Panc1 (cell line): ENCODE measurements around the gene ACADSB. TPM values are rescaled to one million over a fixed set of nuclear protein-coding genes. Genes with fewer than 3 reads are reported as not detected.

Experiments
- ATAC-seq: fragments of 200-7000 bp; cut with Tn5 transposase; 2 replicates; pipeline ENCODE4 v1.9.1; 2020; ENCODE audit warnings: mild to moderate bottlenecking, moderate library complexity
- BruUV-seq: library from RNA; stranded (reverse); fragments of 400-500 nt; replicated peaks from 2 replicates; lab custom pipeline; 2021; lab: Mats Ljungman, UMichigan
- CTCF ChIA-PET: fragments of 300-600 bp; sonication (Branson Sonifier 250); formaldehyde crosslinking; loops from one replicate; lab custom pipeline; 2022; ENCODE audit warnings: antibody characterized with exemption; lab: Charles Lee
- POLR2A ChIA-PET: fragments of 300-600 bp; sonication (Branson Sonifier 250); formaldehyde crosslinking; loops from one replicate; lab custom pipeline; 2022; ENCODE audit warnings: antibody characterized with exemption; lab: Charles Lee
- DNase-seq: peaks from one replicate; pipeline ENCODE4 v3.0.0-alpha.2; 2010; ENCODE audit warnings: low read depth, low spot score
- H3K27ac ChIP-seq: 2 replicates; pipeline ENCODE4 v1.5.1; 2011; ENCODE audit warnings: mild to moderate bottlenecking, low read length, inconsistent platforms
- H3K27me3 ChIP-seq: fragments of 200-500 bp; sonication (Bioruptor generic); 2 replicates; pipeline ENCODE4 v1.6.0; 2014; ENCODE audit warnings: low read length, inconsistent platforms; ENCODE audit not compliant: control insufficient read depth, insufficient read depth
- H3K36me3 ChIP-seq: fragments of 200-500 bp; sonication (Bioruptor generic); 2 replicates; pipeline ENCODE4 v1.5.1; 2014; ENCODE audit warnings: inconsistent platforms, mild to moderate bottlenecking, low read length, moderate library complexity; ENCODE audit not compliant: control insufficient read depth, insufficient read depth
- H3K4me1 ChIP-seq: 2 replicates; pipeline ENCODE4 v1.5.1; 2011; ENCODE audit warnings: inconsistent platforms, mild to moderate bottlenecking, low read length, moderate library complexity; ENCODE audit not compliant: control insufficient read depth, insufficient read depth
- H3K4me3 ChIP-seq, 2 experiments: 2 replicates each; pipeline ENCODE4 v1.5.1; 2011 to 2012; ENCODE audit warnings: low read depth in 2 of 2, low read length in 2 of 2, mild to moderate bottlenecking in 2 of 2, inconsistent platforms in 1 of 2, moderate library complexity in 1 of 2
- H3K9me3 ChIP-seq: fragments of 200-500 bp; sonication (Bioruptor generic); 2 replicates; pipeline ENCODE4 v1.5.1; 2014; ENCODE audit warnings: low read depth, mild to moderate bottlenecking, inconsistent platforms, low read length, moderate library complexity; ENCODE audit not compliant: control insufficient read depth, insufficient read depth
- CTCF ChIP-seq: fragments of 450-650 bp; IDR thresholded peaks from 2 replicates; pipeline ENCODE4 v1.5.1; 2017; ENCODE audit warnings: mild to moderate bottlenecking
- POLR2AphosphoS5 ChIP-seq: IDR thresholded peaks from 2 replicates; pipeline ENCODE4 v1.6.1; 2012; ENCODE audit warnings: mild to moderate bottlenecking, low read depth, low read length, moderate library complexity
- REST ChIP-seq, 2 experiments: IDR thresholded peaks; 2 replicates each; pipeline ENCODE4 v1.6.1; 2011 to 2012; ENCODE audit warnings: low read depth in 2 of 2, control low read depth in 1 of 2, low read length in 1 of 2, mild to moderate bottlenecking in 1 of 2, moderate library complexity in 1 of 2; ENCODE audit not compliant: insufficient read depth in 1 of 2
- SIN3A ChIP-seq: IDR thresholded peaks from 2 replicates; pipeline ENCODE4 v1.6.1; 2012; ENCODE audit warnings: low read depth, mild to moderate bottlenecking, low read length, moderate library complexity, borderline replicate concordance; ENCODE audit not compliant: insufficient read depth
- TCF7L2 ChIP-seq: IDR thresholded peaks from 2 replicates; pipeline ENCODE4 v1.6.1; 2011; ENCODE audit warnings: mild to moderate bottlenecking, low read depth, low read length, inconsistent platforms
- in situ Hi-C: cut with HindIII; loops from 2 replicates; pipeline ENCODE4 v1.10.0; 2016; ENCODE audit warnings: low sequenced_read_pairs, low pct_unique_long_range_greater_than_20kb
- intact Hi-C: fragments of 100-400 bp; cut with micrococcal nuclease; formaldehyde crosslinking; loops from one replicate; pipeline ENCODE4 v1.10.0; 2022; ENCODE audit not compliant: unreplicated experiment
- total RNA-seq: library from RNA; stranded (reverse); gene quantifications from one replicate; pipeline ENCODE4 v1.2.1, GENCODE V29; 2021; ENCODE audit not compliant: unreplicated experiment

ACADSB gene
- total RNA-seq, 1 experiment from 2014 or later, result 19.2 TPM

GRCh38 chr10:123044391-123044790 is 35.6 kb downstream of the ACADSB start:
- Histone ChIP-seq H3K9me3 (no peaks in the 10 kb centered on the region), H3K27ac (no peak overlapping the region), H3K36me3 (no peaks in the 10 kb centered on the region), H3K4me3 (no peak overlapping the region), H3K4me1 (no peaks in the 10 kb centered on the region), H3K27me3 (no peaks in the 10 kb centered on the region)
- POLR2A ChIA-PET, result no interaction called here
- ATAC-seq (peak; percentile 43; the same call in 1 of the 2 replicates), DNase-seq (no peak)
- TSS peak; percentile 45 for BruUV-seq
- in situ Hi-C loops (no loop called here), intact Hi-C loops (loop anchor here (1.0 kb wide), 1 partner anchor 515 kb away; no protein-coding TSS in a partner anchor)
- TF ChIP-seq CTCF (peak; percentile 41; the same call in 1 of the 2 replicates), POLR2AphosphoS5 (no peak)
- CTCF ChIA-PET, result interaction anchor here (0.6 to 1.0 kb wide), 2 partner anchors 15 to 336 kb away, joined by 3 to 7 read pairs; no protein-coding TSS in a partner anchor

GRCh38 chr10:123045961-123046731 is 37.3 kb downstream of the ACADSB start:
- in situ Hi-C loops, result no loop called here

More at GRCh38 chr10:123045961-123046731, 37.3 kb downstream of the ACADSB start:
- ATAC-seq (no peak), DNase-seq (no peak)
- intact Hi-C loops, result no loop called here
- H3K4me3 ChIP-seq, result no peak overlapping the region
- no TSS peak for BruUV-seq
- H3K27me3 ChIP-seq, result no peaks in the 10 kb centered on the region
- ChIA-PET CTCF (interaction anchor here (0.5 kb wide), 1 partner anchor 511 kb away, joined by 3 read pairs; no protein-coding TSS in a partner anchor), POLR2A (interaction anchor here (0.6 kb wide), 1 partner anchor 282 kb away, joined by 4 read pairs; no protein-coding TSS in a partner anchor)
- no peaks in the 10 kb centered on the region for H3K4me1 ChIP-seq
- no peaks in the 10 kb centered on the region for H3K36me3 ChIP-seq
- TF ChIP-seq CTCF (no peak), REST (IDR thresholded peaks at IDR 0.05; ENCODE audit: insufficient read depth in 1 of 2, low read depth in 2 of 2, low read length in 1 of 2) (no peak), POLR2AphosphoS5 (no peak), TCF7L2 (no peak), SIN3A (no peak)
- no peak overlapping the region for H3K27ac ChIP-seq
- H3K9me3 ChIP-seq, result no peaks in the 10 kb centered on the region
